ENCODE results near the gene GPX5.

GRCh38 chr6:28486988-28487742 lies 38.5 kb upstream of the GPX5 start:
- TF ChIP-seq CTCF (IDR thresholded peaks at IDR 0.05; ENCODE audit: insufficient read depth, low read length) (no peak), POLR2AphosphoS5 (IDR thresholded peaks at IDR 0.05; ENCODE audit: low read depth) (no peak), REST (IDR thresholded peaks at IDR 0.05; ENCODE audit: insufficient replicate concordance, low read depth) (no peak), GABPA (IDR thresholded peaks at IDR 0.05; ENCODE audit: low read depth) (no peak)

Data from HL-60 (cell line).